ENCODE data around the gene SPAG9.

Gene SPAG9

GRCh38 chr17:50995668-50996067 is 125.0 kb downstream of the SPAG9 start:
- Histone ChIP-seq H3K9me3 (ENCODE audit: control insufficient read depth, insufficient read depth, low read depth, low read length) (no peaks in the 10 kb centered on the region), H3K4me3 (ENCODE audit: low read depth, low read length) (no peak overlapping the region), H3K36me3 (ENCODE audit: control insufficient read depth in 2 of 2, insufficient read depth in 1 of 2, low read length in 2 of 2) (peaks cover 80 to 92% of the 10 kb centered on the region in 2 experiments), H3K27ac (ENCODE audit: extremely low read depth, low read depth, low read length) (no peak overlapping the region), H3K4me1 (ENCODE audit: control insufficient read depth, insufficient read depth, low read length) (no peaks in the 10 kb centered on the region)
- CTCF ChIA-PET: interaction anchor here (1.0 to 2.4 kb wide), 3 partner anchors 60 to 302 kb away, joined by 3 to 9 read pairs (median 3); no protein-coding TSS in a partner anchor
- TF ChIP-seq BCL11B (tag by site-specific recombination; IDR thresholded peaks at IDR 0.05; ENCODE audit: low read depth) (no peak), ZNF555 (tag by site-specific recombination; conservative IDR thresholded peaks at IDR 0.05) (no peak), IKZF3 (tag by site-specific recombination; IDR thresholded peaks at IDR 0.05) (no peak), ZNF2 (tag by site-specific recombination; IDR thresholded peaks at IDR 0.05) (no peak), ZNF132 (tag by site-specific recombination; IDR thresholded peaks at IDR 0.05; ENCODE audit: borderline replicate concordance) (no peak), ZBTB26 (tag by site-specific recombination; optimal IDR thresholded peaks at IDR 0.05) (no peak), ZNF248 (tag by site-specific recombination; IDR thresholded peaks at IDR 0.05) (no peak), ZNF266 (tag by site-specific recombination; IDR thresholded peaks at IDR 0.05; ENCODE audit: low read depth) (no peak)
- POLR2A ChIA-PET: interaction anchor here (0.5 kb wide), 1 partner anchor 161 kb away, joined by 7 read pairs; no protein-coding TSS in a partner anchor

- Histone ChIP-seq H3K9me3 (ENCODE audit: control insufficient read depth, insufficient read depth, low read depth, low read length) (no peaks in the 10 kb centered on the region), H3K27ac (ENCODE audit: extremely low read depth, low read depth, low read length) (no peak overlapping the region), H3K36me3 (ENCODE audit: control insufficient read depth in 2 of 2, insufficient read depth in 1 of 2, low read length in 2 of 2) (peaks cover 88 to 95% of the 10 kb centered on the region in 2 experiments), H3K4me1 (ENCODE audit: control insufficient read depth, insufficient read depth, low read length) (no peaks in the 10 kb centered on the region), H3K4me3 (ENCODE audit: low read depth, low read length) (no peak overlapping the region)
- no peak for TF ChIP-seq ZNF449 (tag by site-specific recombination; IDR thresholded peaks at IDR 0.05)
- TF ChIP-seq ZNF596 (tag by site-specific recombination; IDR thresholded peaks at IDR 0.05): no peak
- TF ChIP-seq ZNF521 (tag by site-specific recombination; IDR thresholded peaks at IDR 0.05): no peak
- no peak for TF ChIP-seq ZNF366 (tag by site-specific recombination; conservative IDR thresholded peaks at IDR 0.05)
- TF ChIP-seq ZNF707 (tag by site-specific recombination; IDR thresholded peaks at IDR 0.05): no peak
- TF ChIP-seq ZNF311 (tag by site-specific recombination; IDR thresholded peaks at IDR 0.05; ENCODE audit: borderline replicate concordance): no peak
- no peak for TF ChIP-seq ZNF510 (tag by site-specific recombination; IDR thresholded peaks at IDR 0.05; ENCODE audit: insufficient replicate concordance)
- no peak for TF ChIP-seq ZNF394 (tag by site-specific recombination; IDR thresholded peaks at IDR 0.05; ENCODE audit: borderline replicate concordance)
- TF ChIP-seq ZBTB21 (tag by site-specific recombination; IDR thresholded peaks at IDR 0.05): no peak
- no peak for TF ChIP-seq ZNF660 (tag by site-specific recombination; IDR thresholded peaks at IDR 0.05)
- no peak for TF ChIP-seq ZNF112 (tag by site-specific recombination; IDR thresholded peaks at IDR 0.05)
- no peak for TF ChIP-seq ZBTB49 (tag by site-specific recombination; IDR thresholded peaks at IDR 0.05; ENCODE audit: low read depth)
- TF ChIP-seq ZNF830 (tag by site-specific recombination; IDR thresholded peaks at IDR 0.05; ENCODE audit: low read depth): no peak
- no peak for TF ChIP-seq ZBTB6 (tag by site-specific recombination; IDR thresholded peaks at IDR 0.05)
- no peak for TF ChIP-seq MYNN (tag by site-specific recombination; IDR thresholded peaks at IDR 0.05; ENCODE audit: borderline replicate concordance)
- TF ChIP-seq ZFHX2 (tag by site-specific recombination; conservative IDR thresholded peaks at IDR 0.05): no peak
- no peak for TF ChIP-seq ZNF473 (tag by site-specific recombination; IDR thresholded peaks at IDR 0.05)
- ChIA-PET POLR2A (no interaction called here), CTCF (no interaction called here)
These were observed 127.1 kb downstream of the SPAG9 start for GRCh38 chr17:50993544-50993943.
